HepG2 (cell line): ENCODE data around the gene ITGA6. TPM values are rescaled to one million over a fixed set of nuclear protein-coding genes. Genes with fewer than 3 reads are reported as not detected.
A peak's percentile ranks its signal among the peaks of the same experiment; 100 is the strongest.

Experiments used
- CAMTA2 ChIP-seq: sonication (generic); formaldehyde crosslinking; IDR thresholded peaks from 2 replicates; pipeline ENCODE4 v1.4.0; 2020; ENCODE audit warnings: mild to moderate bottlenecking, missing genetic modification reagents, borderline replicate concordance
- GABPA ChIP-seq, 2 experiments: IDR thresholded peaks; 2 replicates each; pipeline ENCODE4 v1.6.1; 2011 to 2016; ENCODE audit warnings: low read depth in 2 of 2, low read length in 1 of 2, missing biosample characterization in 1 of 2, missing genetic modification characterization in 1 of 2
- HNF4A ChIP-seq: sonication (generic); formaldehyde crosslinking; IDR thresholded peaks from 2 replicates; pipeline ENCODE4 v1.4.0; 2020; ENCODE audit warnings: missing genetic modification reagents
- KMT2A ChIP-seq: sonication (generic); formaldehyde crosslinking; IDR thresholded peaks from 2 replicates; pipeline ENCODE4 v1.4.0; 2020; ENCODE audit warnings: missing genetic modification reagents
- NONO ChIP-seq, 2 experiments: fragments of 450-650 bp in 1 of 2; sonication (generic) in 1 of 2; formaldehyde crosslinking in 1 of 2; IDR thresholded peaks in 1 of 2; conservative IDR thresholded peaks in 1 of 2; 2 replicates each; pipeline versions ENCODE4 v1.6.1 to v1.8.0; 2017 to 2022; ENCODE audit warnings: mild to moderate bottlenecking in 1 of 2, missing genetic modification reagents in 1 of 2, moderate library complexity in 1 of 2
- RORA ChIP-seq: sonication (generic); formaldehyde crosslinking; IDR thresholded peaks from 2 replicates; pipeline ENCODE4 v1.5.0; 2020; ENCODE audit warnings: mild to moderate bottlenecking, missing genetic modification reagents, moderate library complexity
- SNAI1 ChIP-seq: sonication (generic); formaldehyde crosslinking; IDR thresholded peaks from 2 replicates; pipeline ENCODE4 v1.5.0; 2020; ENCODE audit warnings: mild to moderate bottlenecking, missing genetic modification reagents, borderline replicate concordance
- SPEN ChIP-seq: sonication (generic); formaldehyde crosslinking; IDR thresholded peaks from 2 replicates; pipeline ENCODE4 v1.5.1; 2020; ENCODE audit warnings: low read depth, mild to moderate bottlenecking, missing genetic modification reagents
- STAG1 ChIP-seq: sonication (generic); formaldehyde crosslinking; IDR thresholded peaks from 2 replicates; pipeline ENCODE4 v1.4.0; 2020; ENCODE audit warnings: missing genetic modification reagents
- TGIF2 ChIP-seq: IDR thresholded peaks from 2 replicates; pipeline ENCODE4 v1.6.1; 2016; ENCODE audit warnings: control low read depth, missing compliant biosample characterization
- ZBTB8A ChIP-seq: sonication (generic); formaldehyde crosslinking; IDR thresholded peaks from 2 replicates; pipeline ENCODE4 v1.4.0; 2020; ENCODE audit warnings: mild to moderate bottlenecking, low read depth, missing genetic modification reagents, borderline replicate concordance
- ZNF12 ChIP-seq: sonication (generic); formaldehyde crosslinking; IDR thresholded peaks from 2 replicates; pipeline ENCODE4 v1.5.0; 2020; ENCODE audit warnings: missing genetic modification reagents
- ZNF615 ChIP-seq: sonication (generic); formaldehyde crosslinking; IDR thresholded peaks from 2 replicates; pipeline ENCODE4 v1.5.0; 2020; ENCODE audit warnings: mild to moderate bottlenecking, missing genetic modification reagents, borderline replicate concordance
- ZNF674 ChIP-seq: sonication (generic); formaldehyde crosslinking; IDR thresholded peaks from 2 replicates; pipeline ENCODE4 v1.5.0; 2020; ENCODE audit warnings: low read depth, mild to moderate bottlenecking, missing genetic modification reagents
- ZNF777 ChIP-seq: sonication (generic); formaldehyde crosslinking; IDR thresholded peaks from 2 replicates; pipeline ENCODE4 v1.4.0; 2020; ENCODE audit warnings: missing genetic modification reagents
- polyA plus RNA-seq, 8 experiments: library from polyadenylated mRNA; depleted of rRNA in 3 of 8; stranded (reverse) in 7 of 8; unstranded in 1 of 8; fragments of >200 nt; fragmentation: Illumina TruSeq in 4 of 8; extraction: Trizol in 4 of 8; gene quantifications; 2 replicates each; pipeline versions ENCODE4 v1.2.1 to v1.2.3, GENCODE V29; 2011 to 2016; ENCODE audit warnings: low read depth in 4 of 8, missing spikeins in 1 of 8, mixed read lengths in 1 of 8; ENCODE audit not compliant: insufficient read depth in 1 of 8
- total RNA-seq, 5 experiments: library from RNA; depleted of rRNA; stranded (reverse); fragments of >200 nt; fragmentation: Illumina TruSeq; extraction: Trizol; gene quantifications; 2 replicates each; pipeline ENCODE4 v1.2.3, GENCODE V29; 2016; ENCODE audit warnings: low read depth in 1 of 5
- TF ChIP-seq, protein P1 (sequence below): sonication (generic); formaldehyde crosslinking; IDR thresholded peaks from 2 replicates; pipeline ENCODE4 v1.4.0; 2020; ENCODE audit warnings: missing genetic modification reagents
- TF ChIP-seq, protein P2 (sequence below): IDR thresholded peaks from 2 replicates; pipeline ENCODE4 v1.6.1; 2016; ENCODE audit warnings: missing genetic modification reagents, missing compliant biosample characterization
- TF ChIP-seq, protein P3 (sequence below): sonication (generic); formaldehyde crosslinking; IDR thresholded peaks from 2 replicates; pipeline ENCODE4 v1.8.1; 2023; ENCODE audit warnings: mild to moderate bottlenecking, missing genetic modification reagents
- TF ChIP-seq, protein P4 (sequence below): sonication (generic); formaldehyde crosslinking; IDR thresholded peaks from 2 replicates; pipeline ENCODE4 v1.4.0; 2020; ENCODE audit warnings: missing genetic modification reagents
- TF ChIP-seq, protein P5 (sequence below): sonication (generic); formaldehyde crosslinking; IDR thresholded peaks from 2 replicates; pipeline ENCODE4 v1.5.1; 2020; ENCODE audit warnings: mild to moderate bottlenecking, moderate library complexity, missing genetic modification reagents

Gene ITGA6
- total and polyA plus RNA-seq, 2 of the 13 experiments (the other 11 are each of a cell fraction or from before 2014, with no cell fraction given), result 24.0 to 92.5 TPM

GRCh38 chr2:172465417-172466334 lies 38.3 kb downstream of the ITGA6 start (continued):
- TF ChIP-seq ZNF674 (no peak), ZBTB8A (peak; percentile 32; the same call in 1 of the 2 replicates), TGIF2 (no peak), ZNF777 (peak; percentile 46; the same call in 1 of the 2 replicates), SNAI1 (CRISPR knock-in tag) (0 out of 2 replicates have a peak, but pooled peaks have one; percentile 45), CAMTA2 (CRISPR knock-in tag) (no peak), GABPA (IDR thresholded peaks at IDR 0.05; ENCODE audit: low read depth, low read length) (no peak), GABPA (CRISPR knock-in tag; IDR thresholded peaks at IDR 0.05; ENCODE audit: low read depth) (peak; percentile 23; the same call in 1 of the 2 replicates), ZNF615 (CRISPR knock-in tag) (no peak), KMT2A (peak; percentile 75; the same call in 1 of the 2 replicates), RORA (CRISPR knock-in tag) (0 out of 2 replicates have a peak, but pooled peaks have one; percentile 56), ZNF12 (CRISPR knock-in tag) (no peak; the same call in 1 of the 2 replicates), NONO (IDR thresholded peaks at IDR 0.05) (no peak), NONO (CRISPR knock-in tag; conservative IDR thresholded peaks at IDR 0.05) (0 out of 2 replicates have a peak, but pooled peaks have one; percentile 21), HNF4A (0 out of 2 replicates have a peak, but pooled peaks have one; percentile 19), STAG1 (CRISPR knock-in tag) (peak; percentile 96), SPEN (0 out of 2 replicates have a peak, but pooled peaks have one; percentile 31)
- TF ChIP-seq, protein P1, sequence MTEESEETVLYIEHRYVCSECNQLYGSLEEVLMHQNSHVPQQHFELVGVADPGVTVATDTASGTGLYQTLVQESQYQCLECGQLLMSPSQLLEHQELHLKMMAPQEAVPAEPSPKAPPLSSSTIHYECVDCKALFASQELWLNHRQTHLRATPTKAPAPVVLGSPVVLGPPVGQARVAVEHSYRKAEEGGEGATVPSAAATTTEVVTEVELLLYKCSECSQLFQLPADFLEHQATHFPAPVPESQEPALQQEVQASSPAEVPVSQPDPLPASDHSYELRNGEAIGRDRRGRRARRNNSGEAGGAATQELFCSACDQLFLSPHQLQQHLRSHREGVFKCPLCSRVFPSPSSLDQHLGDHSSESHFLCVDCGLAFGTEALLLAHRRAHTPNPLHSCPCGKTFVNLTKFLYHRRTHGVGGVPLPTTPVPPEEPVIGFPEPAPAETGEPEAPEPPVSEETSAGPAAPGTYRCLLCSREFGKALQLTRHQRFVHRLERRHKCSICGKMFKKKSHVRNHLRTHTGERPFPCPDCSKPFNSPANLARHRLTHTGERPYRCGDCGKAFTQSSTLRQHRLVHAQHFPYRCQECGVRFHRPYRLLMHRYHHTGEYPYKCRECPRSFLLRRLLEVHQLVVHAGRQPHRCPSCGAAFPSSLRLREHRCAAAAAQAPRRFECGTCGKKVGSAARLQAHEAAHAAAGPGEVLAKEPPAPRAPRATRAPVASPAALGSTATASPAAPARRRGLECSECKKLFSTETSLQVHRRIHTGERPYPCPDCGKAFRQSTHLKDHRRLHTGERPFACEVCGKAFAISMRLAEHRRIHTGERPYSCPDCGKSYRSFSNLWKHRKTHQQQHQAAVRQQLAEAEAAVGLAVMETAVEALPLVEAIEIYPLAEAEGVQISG (CRISPR knock-in tag), result peak; percentile 75
- TF ChIP-seq, protein P2, sequence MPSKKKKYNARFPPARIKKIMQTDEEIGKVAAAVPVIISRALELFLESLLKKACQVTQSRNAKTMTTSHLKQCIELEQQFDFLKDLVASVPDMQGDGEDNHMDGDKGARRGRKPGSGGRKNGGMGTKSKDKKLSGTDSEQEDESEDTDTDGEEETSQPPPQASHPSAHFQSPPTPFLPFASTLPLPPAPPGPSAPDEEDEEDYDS, result peak; percentile 38; the same call in 1 of the 2 replicates
- TF ChIP-seq, protein P3, sequence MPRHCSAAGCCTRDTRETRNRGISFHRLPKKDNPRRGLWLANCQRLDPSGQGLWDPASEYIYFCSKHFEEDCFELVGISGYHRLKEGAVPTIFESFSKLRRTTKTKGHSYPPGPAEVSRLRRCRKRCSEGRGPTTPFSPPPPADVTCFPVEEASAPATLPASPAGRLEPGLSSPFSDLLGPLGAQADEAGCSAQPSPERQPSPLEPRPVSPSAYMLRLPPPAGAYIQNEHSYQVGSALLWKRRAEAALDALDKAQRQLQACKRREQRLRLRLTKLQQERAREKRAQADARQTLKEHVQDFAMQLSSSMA (CRISPR knock-in tag), result no peak
- TF ChIP-seq, protein P4, sequence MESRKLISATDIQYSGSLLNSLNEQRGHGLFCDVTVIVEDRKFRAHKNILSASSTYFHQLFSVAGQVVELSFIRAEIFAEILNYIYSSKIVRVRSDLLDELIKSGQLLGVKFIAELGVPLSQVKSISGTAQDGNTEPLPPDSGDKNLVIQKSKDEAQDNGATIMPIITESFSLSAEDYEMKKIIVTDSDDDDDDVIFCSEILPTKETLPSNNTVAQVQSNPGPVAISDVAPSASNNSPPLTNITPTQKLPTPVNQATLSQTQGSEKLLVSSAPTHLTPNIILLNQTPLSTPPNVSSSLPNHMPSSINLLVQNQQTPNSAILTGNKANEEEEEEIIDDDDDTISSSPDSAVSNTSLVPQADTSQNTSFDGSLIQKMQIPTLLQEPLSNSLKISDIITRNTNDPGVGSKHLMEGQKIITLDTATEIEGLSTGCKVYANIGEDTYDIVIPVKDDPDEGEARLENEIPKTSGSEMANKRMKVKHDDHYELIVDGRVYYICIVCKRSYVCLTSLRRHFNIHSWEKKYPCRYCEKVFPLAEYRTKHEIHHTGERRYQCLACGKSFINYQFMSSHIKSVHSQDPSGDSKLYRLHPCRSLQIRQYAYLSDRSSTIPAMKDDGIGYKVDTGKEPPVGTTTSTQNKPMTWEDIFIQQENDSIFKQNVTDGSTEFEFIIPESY (CRISPR knock-in tag), result peak; percentile 44; the same call in 1 of the 2 replicates
- TF ChIP-seq, protein P5, sequence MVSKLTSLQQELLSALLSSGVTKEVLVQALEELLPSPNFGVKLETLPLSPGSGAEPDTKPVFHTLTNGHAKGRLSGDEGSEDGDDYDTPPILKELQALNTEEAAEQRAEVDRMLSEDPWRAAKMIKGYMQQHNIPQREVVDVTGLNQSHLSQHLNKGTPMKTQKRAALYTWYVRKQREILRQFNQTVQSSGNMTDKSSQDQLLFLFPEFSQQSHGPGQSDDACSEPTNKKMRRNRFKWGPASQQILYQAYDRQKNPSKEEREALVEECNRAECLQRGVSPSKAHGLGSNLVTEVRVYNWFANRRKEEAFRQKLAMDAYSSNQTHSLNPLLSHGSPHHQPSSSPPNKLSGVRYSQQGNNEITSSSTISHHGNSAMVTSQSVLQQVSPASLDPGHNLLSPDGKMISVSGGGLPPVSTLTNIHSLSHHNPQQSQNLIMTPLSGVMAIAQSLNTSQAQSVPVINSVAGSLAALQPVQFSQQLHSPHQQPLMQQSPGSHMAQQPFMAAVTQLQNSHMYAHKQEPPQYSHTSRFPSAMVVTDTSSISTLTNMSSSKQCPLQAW (CRISPR knock-in tag), result peak; percentile 67
